HL-60 (cell line): ENCODE data around the gene CBX4.

ENCODE experiments used
- POLR2AphosphoS5 ChIP-seq: IDR thresholded peaks from 2 replicates; pipeline ENCODE4 v1.6.1; 2012; ENCODE audit warnings: low read depth
- SPI1 ChIP-seq: IDR thresholded peaks from 2 replicates; pipeline ENCODE4 v1.6.1; 2012; ENCODE audit warnings: low read depth, mild to moderate bottlenecking, borderline replicate concordance
- TF ChIP-seq, protein P1 (sequence below): IDR thresholded peaks from one replicate; pipeline ENCODE4 v1.5.1; 2011; ENCODE audit warnings: low read length, control low read depth, inconsistent platforms; ENCODE audit not compliant: insufficient read depth
- TF ChIP-seq, protein P2 (sequence below): IDR thresholded peaks from 2 replicates; pipeline ENCODE4 v1.6.1; 2012; ENCODE audit warnings: low read depth; ENCODE audit not compliant: insufficient replicate concordance

DNA sequence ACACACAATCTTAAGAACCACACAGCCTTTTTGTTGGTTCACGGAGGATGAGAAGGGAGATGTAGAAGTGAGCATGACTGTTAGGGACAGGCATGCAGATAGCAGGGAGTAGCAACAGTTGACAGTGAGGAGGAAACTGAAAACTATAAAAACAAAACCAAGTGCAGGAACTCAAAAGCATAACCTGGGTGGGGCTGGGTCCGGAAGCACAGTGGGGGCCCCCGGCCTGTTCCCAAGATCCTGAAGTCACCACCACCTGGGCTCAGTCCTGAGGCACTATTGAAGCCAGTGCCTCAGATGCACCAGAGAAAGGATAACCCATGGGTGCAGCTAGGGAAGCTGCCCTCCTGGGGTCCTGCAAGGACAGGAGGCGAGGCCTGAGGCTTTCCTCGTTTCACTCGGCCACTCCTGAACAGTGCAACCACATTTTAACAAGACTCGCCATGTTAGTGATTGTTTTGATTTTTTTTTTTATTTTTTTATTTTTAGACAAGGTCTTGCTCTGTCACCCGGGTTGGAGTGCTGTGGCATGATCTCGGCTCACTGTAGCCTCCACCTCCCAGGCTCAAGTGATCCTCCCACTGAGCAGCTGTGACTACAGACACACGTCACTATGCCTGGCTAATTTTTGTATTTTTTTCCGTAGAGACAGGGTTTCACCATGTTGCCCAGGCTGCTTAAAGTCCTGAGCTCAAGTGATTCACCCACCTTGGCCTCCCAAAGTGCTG is 27.7 kb upstream of the CBX4 start:
- TF ChIP-seq, protein P1, sequence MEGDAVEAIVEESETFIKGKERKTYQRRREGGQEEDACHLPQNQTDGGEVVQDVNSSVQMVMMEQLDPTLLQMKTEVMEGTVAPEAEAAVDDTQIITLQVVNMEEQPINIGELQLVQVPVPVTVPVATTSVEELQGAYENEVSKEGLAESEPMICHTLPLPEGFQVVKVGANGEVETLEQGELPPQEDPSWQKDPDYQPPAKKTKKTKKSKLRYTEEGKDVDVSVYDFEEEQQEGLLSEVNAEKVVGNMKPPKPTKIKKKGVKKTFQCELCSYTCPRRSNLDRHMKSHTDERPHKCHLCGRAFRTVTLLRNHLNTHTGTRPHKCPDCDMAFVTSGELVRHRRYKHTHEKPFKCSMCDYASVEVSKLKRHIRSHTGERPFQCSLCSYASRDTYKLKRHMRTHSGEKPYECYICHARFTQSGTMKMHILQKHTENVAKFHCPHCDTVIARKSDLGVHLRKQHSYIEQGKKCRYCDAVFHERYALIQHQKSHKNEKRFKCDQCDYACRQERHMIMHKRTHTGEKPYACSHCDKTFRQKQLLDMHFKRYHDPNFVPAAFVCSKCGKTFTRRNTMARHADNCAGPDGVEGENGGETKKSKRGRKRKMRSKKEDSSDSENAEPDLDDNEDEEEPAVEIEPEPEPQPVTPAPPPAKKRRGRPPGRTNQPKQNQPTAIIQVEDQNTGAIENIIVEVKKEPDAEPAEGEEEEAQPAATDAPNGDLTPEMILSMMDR: no peak
- TF ChIP-seq, protein P2, sequence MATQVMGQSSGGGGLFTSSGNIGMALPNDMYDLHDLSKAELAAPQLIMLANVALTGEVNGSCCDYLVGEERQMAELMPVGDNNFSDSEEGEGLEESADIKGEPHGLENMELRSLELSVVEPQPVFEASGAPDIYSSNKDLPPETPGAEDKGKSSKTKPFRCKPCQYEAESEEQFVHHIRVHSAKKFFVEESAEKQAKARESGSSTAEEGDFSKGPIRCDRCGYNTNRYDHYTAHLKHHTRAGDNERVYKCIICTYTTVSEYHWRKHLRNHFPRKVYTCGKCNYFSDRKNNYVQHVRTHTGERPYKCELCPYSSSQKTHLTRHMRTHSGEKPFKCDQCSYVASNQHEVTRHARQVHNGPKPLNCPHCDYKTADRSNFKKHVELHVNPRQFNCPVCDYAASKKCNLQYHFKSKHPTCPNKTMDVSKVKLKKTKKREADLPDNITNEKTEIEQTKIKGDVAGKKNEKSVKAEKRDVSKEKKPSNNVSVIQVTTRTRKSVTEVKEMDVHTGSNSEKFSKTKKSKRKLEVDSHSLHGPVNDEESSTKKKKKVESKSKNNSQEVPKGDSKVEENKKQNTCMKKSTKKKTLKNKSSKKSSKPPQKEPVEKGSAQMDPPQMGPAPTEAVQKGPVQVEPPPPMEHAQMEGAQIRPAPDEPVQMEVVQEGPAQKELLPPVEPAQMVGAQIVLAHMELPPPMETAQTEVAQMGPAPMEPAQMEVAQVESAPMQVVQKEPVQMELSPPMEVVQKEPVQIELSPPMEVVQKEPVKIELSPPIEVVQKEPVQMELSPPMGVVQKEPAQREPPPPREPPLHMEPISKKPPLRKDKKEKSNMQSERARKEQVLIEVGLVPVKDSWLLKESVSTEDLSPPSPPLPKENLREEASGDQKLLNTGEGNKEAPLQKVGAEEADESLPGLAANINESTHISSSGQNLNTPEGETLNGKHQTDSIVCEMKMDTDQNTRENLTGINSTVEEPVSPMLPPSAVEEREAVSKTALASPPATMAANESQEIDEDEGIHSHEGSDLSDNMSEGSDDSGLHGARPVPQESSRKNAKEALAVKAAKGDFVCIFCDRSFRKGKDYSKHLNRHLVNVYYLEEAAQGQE: no peak
- no peak for TF ChIP-seq SPI1
- no peak for TF ChIP-seq POLR2AphosphoS5
